WTC11 (cell line): Measurements from ENCODE around the gene HACD1. TPM values are rescaled to one million over a fixed set of nuclear protein-coding genes. Genes with fewer than 3 reads are reported as not detected.

Experiments used
- ATAC-seq: fragments of 200-7000 bp; cut with Tn5 transposase; 2 replicates; pipeline ENCODE4 v1.10.0; 2021; ENCODE audit warnings: mild to moderate bottlenecking, moderate library complexity
- CTCF ChIA-PET: fragments of 300-600 bp; sonication (Branson Sonifier 250); formaldehyde crosslinking; loops from one replicate; lab custom pipeline; 2021; ENCODE audit warnings: antibody characterized with exemption; lab: Charles Lee
- POLR2A ChIA-PET: fragments of 350-600 bp; sonication (Branson Sonifier 250); formaldehyde crosslinking; loops from one replicate; lab custom pipeline; 2021; ENCODE audit warnings: antibody characterized with exemption; lab: Charles Lee
- DNase-seq: peaks from one replicate; pipeline ENCODE4 v3.0.0; 2021; ENCODE audit warnings: low spot score
- H3K27ac Mint-ChIP-seq: 2 replicates; pipeline ENCODE4 v1.8.0; 2021; ENCODE audit warnings: mixed read lengths
- H3K27me3 Mint-ChIP-seq: 2 replicates; pipeline ENCODE4 v1.8.0; 2021; ENCODE audit warnings: low read depth, mild to moderate bottlenecking, moderate library complexity, mixed read lengths
- H3K36me3 Mint-ChIP-seq: 2 replicates; pipeline ENCODE4 v1.8.0; 2021; ENCODE audit warnings: mixed read lengths
- H3K4me1 Mint-ChIP-seq: 2 replicates; pipeline ENCODE4 v1.8.0; 2022; ENCODE audit warnings: mixed read lengths
- H3K4me3 Mint-ChIP-seq: 2 replicates; pipeline ENCODE4 v1.8.0; 2021; ENCODE audit warnings: mild to moderate bottlenecking, moderate library complexity, mixed read lengths
- H3K9me3 Mint-ChIP-seq: 2 replicates; pipeline ENCODE4 v1.8.0; 2021; ENCODE audit warnings: mixed read lengths
- AR ChIP-seq: fragments of 250-450 bp; sonication (Bioruptor Pico); IDR thresholded peaks from 2 replicates; pipeline ENCODE4 v1.9.0; 2021; ENCODE audit warnings: mild to moderate bottlenecking
- ATF2 ChIP-seq: sonication (generic); formaldehyde crosslinking; IDR thresholded peaks from 2 replicates; pipeline ENCODE4 v1.8.1; 2022; ENCODE audit warnings: low read depth, missing genetic modification reagents, borderline replicate concordance
- ATF6 ChIP-seq: sonication (generic); formaldehyde crosslinking; IDR thresholded peaks from 2 replicates; pipeline ENCODE4 v1.8.1; 2023; ENCODE audit warnings: mild to moderate bottlenecking, missing genetic modification reagents
- CREM ChIP-seq: sonication (generic); formaldehyde crosslinking; IDR thresholded peaks from 2 replicates; pipeline ENCODE4 v1.8.1; 2022; ENCODE audit warnings: mild to moderate bottlenecking, missing genetic modification reagents, moderate library complexity
- CTCF ChIP-seq: fragments of 200-600 bp; IDR thresholded peaks from 2 replicates; pipeline ENCODE4 v1.8.0; 2022; ENCODE audit warnings: antibody characterized with exemption
- ERG ChIP-seq: fragments of 250-450 bp; sonication (Bioruptor Pico); IDR thresholded peaks from 2 replicates; pipeline ENCODE4 v1.8.0; 2021; ENCODE audit warnings: mild to moderate bottlenecking
- ETV6 ChIP-seq: sonication (generic); formaldehyde crosslinking; IDR thresholded peaks from 2 replicates; pipeline ENCODE4 v1.8.1; 2022; ENCODE audit warnings: mild to moderate bottlenecking, missing genetic modification reagents
- GTF2I ChIP-seq: fragments of 250-450 bp; sonication (Bioruptor Pico); conservative IDR thresholded peaks from 2 replicates; pipeline ENCODE4 v1.4.0; 2021; ENCODE audit warnings: mild to moderate bottlenecking
- IRF2 ChIP-seq: sonication (generic); formaldehyde crosslinking; IDR thresholded peaks from 2 replicates; pipeline ENCODE4 v1.8.0; 2022; ENCODE audit warnings: low read depth, missing genetic modification reagents, borderline replicate concordance
- MLX ChIP-seq: sonication (generic); formaldehyde crosslinking; IDR thresholded peaks from 2 replicates; pipeline ENCODE4 v1.8.1; 2023; ENCODE audit warnings: mild to moderate bottlenecking, missing genetic modification reagents, moderate library complexity
- MXD4 ChIP-seq: fragments of 250-450 bp; sonication (Bioruptor Pico); IDR thresholded peaks from 2 replicates; pipeline ENCODE4 v1.8.0; 2021; ENCODE audit warnings: mild to moderate bottlenecking, moderate library complexity, borderline replicate concordance
- SMAD4 ChIP-seq: sonication (generic); formaldehyde crosslinking; IDR thresholded peaks from 2 replicates; pipeline ENCODE4 v1.8.0; 2022; ENCODE audit warnings: mild to moderate bottlenecking, missing genetic modification reagents
- TCF7 ChIP-seq: sonication (generic); formaldehyde crosslinking; IDR thresholded peaks from 2 replicates; pipeline ENCODE4 v1.8.0; 2022; ENCODE audit warnings: mild to moderate bottlenecking, low read depth, missing genetic modification reagents, moderate library complexity
- TEAD4 ChIP-seq: sonication (generic); formaldehyde crosslinking; IDR thresholded peaks from 2 replicates; pipeline ENCODE4 v1.8.0; 2022; ENCODE audit warnings: mild to moderate bottlenecking, missing genetic modification reagents
- TP53 ChIP-seq: sonication (generic); formaldehyde crosslinking; IDR thresholded peaks from 2 replicates; pipeline ENCODE4 v1.8.1; 2023; ENCODE audit warnings: mild to moderate bottlenecking, missing genetic modification reagents
- USF2 ChIP-seq: sonication (generic); formaldehyde crosslinking; IDR thresholded peaks from 2 replicates; pipeline ENCODE4 v1.8.1; 2023; ENCODE audit warnings: mild to moderate bottlenecking, missing genetic modification reagents, moderate library complexity
- ZBTB43 ChIP-seq: sonication (generic); formaldehyde crosslinking; IDR thresholded peaks from 2 replicates; pipeline ENCODE4 v1.8.1; 2023; ENCODE audit warnings: mild to moderate bottlenecking, missing genetic modification reagents
- ZNF121 ChIP-seq: sonication (generic); formaldehyde crosslinking; IDR thresholded peaks from 2 replicates; pipeline ENCODE4 v1.8.0; 2023; ENCODE audit warnings: missing genetic modification reagents
- ZNF396 ChIP-seq: fragments of 250-450 bp; sonication (Bioruptor Pico); IDR thresholded peaks from 2 replicates; pipeline ENCODE4 v1.8.0; 2021; ENCODE audit warnings: mild to moderate bottlenecking, moderate library complexity, borderline replicate concordance
- total RNA-seq: library from RNA; stranded (reverse); gene quantifications from 3 replicates; pipeline ENCODE4 v1.2.3, GENCODE V29; 2021

The HACD1 gene
- total RNA-seq, 1 experiment from 2014 or later: 18.6 TPM

- Mint-ChIP-seq H3K4me1 (peaks cover 29% of the 10 kb centered on the region), H3K9me3 (peaks cover 48% of the 10 kb centered on the region), H3K27ac (peak overlapping the region; percentile 24), H3K4me3 (no peak overlapping the region), H3K27me3 (no peaks in the 10 kb centered on the region), H3K36me3 (peaks cover 44% of the 10 kb centered on the region)
- POLR2A ChIA-PET: interaction anchor here (1.5 kb wide), 1 partner anchor 13 kb away, joined by 5 read pairs; the partner anchor contains the start of gene STAM
- CTCF ChIA-PET: no interaction called here
- ATAC-seq: no peak
- TF ChIP-seq SMAD4 (CRISPR knock-in tag) (no peak), ZNF121 (CRISPR knock-in tag) (no peak), MLX (CRISPR knock-in tag) (no peak), CTCF (no peak), TP53 (CRISPR knock-in tag) (no peak), ATF2 (no peak), ZBTB43 (CRISPR knock-in tag) (no peak), USF2 (no peak), AR (CRISPR knock-in tag) (no peak), IRF2 (CRISPR knock-in tag) (no peak), TEAD4 (CRISPR knock-in tag) (no peak), MXD4 (CRISPR knock-in tag) (no peak), ZNF396 (CRISPR knock-in tag) (no peak)
- DNase-seq: no peak
Measured at GRCh38 chr10:17657103-17657500, 39.9 kb upstream of the HACD1 start.

GRCh38 chr10:17655567-17656146 is 38.5 kb upstream of the HACD1 start:
- Mint-ChIP-seq H3K27ac (no peak overlapping the region), H3K9me3 (peaks cover 48% of the 10 kb centered on the region), H3K36me3 (peaks cover 47% of the 10 kb centered on the region), H3K4me3 (no peak overlapping the region), H3K4me1 (peaks cover 42% of the 10 kb centered on the region), H3K27me3 (no peaks in the 10 kb centered on the region)
- DNase-seq (no peak), ATAC-seq (no peak)
- CTCF ChIA-PET: no interaction called here
- POLR2A ChIA-PET: no interaction called here
- TF ChIP-seq CREM (no peak), IRF2 (CRISPR knock-in tag) (no peak), ATF6 (no peak), TCF7 (no peak), ERG (no peak), GTF2I (CRISPR knock-in tag) (no peak), ETV6 (no peak)
